GM12892 (cell line): ENCODE results near the gene SULT1A1.
"Not testable (repeated sequence)": the region's sequence is repeated elsewhere in the genome, so short reads cannot be mapped to it uniquely, and the experiment has no call there.

ENCODE experiments used
- DNase-seq: peaks from one replicate; pipeline ENCODE4 v3.0.0; 2011; ENCODE audit not compliant: insufficient read length
- FAIRE-seq: peaks from 2 replicates; lab custom pipeline; 2011; peaks lifted over from hg19 to GRCh38; lab: Jason Lieb, UNC
- POLR2A ChIP-seq: IDR thresholded peaks from 2 replicates; pipeline ENCODE4 v1.6.1; 2011; ENCODE audit warnings: low read depth, low read length, control low read depth
- POLR2AphosphoS5 ChIP-seq: IDR thresholded peaks from 2 replicates; pipeline ENCODE4 v1.6.1; 2011; ENCODE audit warnings: low read depth, low read length, control low read depth
- TAF1 ChIP-seq: IDR thresholded peaks from 2 replicates; pipeline ENCODE4 v1.6.1; 2011; ENCODE audit warnings: low read depth, mild to moderate bottlenecking, control low read depth, low read length, borderline replicate concordance

SULT1A1 gene

GRCh38 chr16:28597692-28598261 is 12.1 kb downstream of the SULT1A1 start:
- DNase-seq (no peak), FAIRE-seq (no peak)
- TF ChIP-seq POLR2AphosphoS5, result no peak
- no peak for TF ChIP-seq TAF1
- TF ChIP-seq POLR2A, result no peak

- FAIRE-seq, result no peak
- TF ChIP-seq POLR2A, result no peak
- no peak for TF ChIP-seq POLR2AphosphoS5
- no peak for TF ChIP-seq TAF1
- no peak for DNase-seq
Observed at GRCh38 chr16:28596840-28597691, 12.8 kb downstream of the SULT1A1 start, which contains the start of gene SULT1A2. TSS of gene SULT1A2 (minus strand) at chr16:28597050. CDS start at chr16:28595930, 1,120 bp downstream.

GRCh38 chr16:28596115-28596630 is 13.7 kb downstream of the SULT1A1 start:
- no peak for DNase-seq
- no peak for FAIRE-seq
- TF ChIP-seq POLR2A (no peak), TAF1 (no peak), POLR2AphosphoS5 (no peak)

- not testable (repeated sequence) for FAIRE-seq, DNase-seq
Observed at GRCh38 chr16:28595451-28595850, 14.4 kb downstream of the SULT1A1 start.

GRCh38 chr16:28592979-28593553 is 16.8 kb downstream of the SULT1A1 start:
- no peak for FAIRE-seq
- no peak for TF ChIP-seq POLR2A
- no peak for TF ChIP-seq POLR2AphosphoS5
- no peak for TF ChIP-seq TAF1
- no peak for DNase-seq

GRCh38 chr16:28592511-28592910 is 17.3 kb downstream of the SULT1A1 start:
- TF ChIP-seq POLR2A (no peak), TAF1 (no peak), POLR2AphosphoS5 (no peak)
- DNase-seq, result no peak
- no peak for FAIRE-seq

- TF ChIP-seq POLR2A (no peak), POLR2AphosphoS5 (no peak), TAF1 (no peak)
- no peak for DNase-seq
- FAIRE-seq, result no peak
Observed at GRCh38 chr16:28591355-28591754, 18.5 kb downstream of the SULT1A1 start.

GRCh38 chr16:28590384-28591340 is 19.2 kb downstream of the SULT1A1 start:
- no peak for DNase-seq
- FAIRE-seq, result no peak
- TF ChIP-seq POLR2AphosphoS5, result no peak
- TF ChIP-seq POLR2A, result no peak
- no peak for TF ChIP-seq TAF1

- DNase-seq, result no peak
- FAIRE-seq, result no peak
- TF ChIP-seq TAF1, result no peak
- no peak for TF ChIP-seq POLR2A
Observed at GRCh38 chr16:28589930-28590329, 19.9 kb downstream of the SULT1A1 start.

GRCh38 chr16:28589069-28589468 is 20.8 kb downstream of the SULT1A1 start:
- DNase-seq (no peak), FAIRE-seq (no peak)
- no peak for TF ChIP-seq TAF1
- no peak for TF ChIP-seq POLR2AphosphoS5
- no peak for TF ChIP-seq POLR2A

GRCh38 chr16:28587386-28587785 is 22.5 kb downstream of the SULT1A1 start:
- no peak for DNase-seq
- FAIRE-seq, result no peak
- no peak for TF ChIP-seq TAF1
- TF ChIP-seq POLR2AphosphoS5, result no peak
- TF ChIP-seq POLR2A, result no peak
